ENCODE measurements around the gene RALBP1. TPM values are rescaled to one million over a fixed set of nuclear protein-coding genes. Genes with fewer than 3 reads are reported as not detected.

RALBP1 gene
- total RNA-seq, 1 experiment from 2014 or later, result 40.4 TPM

GRCh38 chr18:9433671-9434121 is 41.6 kb upstream of the RALBP1 start:
- H2AFZ ChIP-seq (ENCODE audit: low read length), result no peak overlapping the region
- no peak overlapping the region for H3K9ac ChIP-seq (ENCODE audit: low read length)

GRCh38 chr18:9434122-9434701 is 41.1 kb upstream of the RALBP1 start:
- Histone ChIP-seq H3K9ac (ENCODE audit: low read length) (no peak overlapping the region), H3K27ac (ENCODE audit: low read length) (no peak overlapping the region), H3K9me3 (ENCODE audit: low read length) (no peaks in the 10 kb centered on the region), H3K4me3 (ENCODE audit: low read length) (no peak overlapping the region), H3K9me2 (replicated peaks; ENCODE audit: insufficient read depth, low read length) (no peaks in the 10 kb centered on the region), H4K20me1 (ENCODE audit: insufficient read depth, low read depth, low read length) (no peaks in the 10 kb centered on the region), H3K4me1 (ENCODE audit: low read length) (no peaks in the 10 kb centered on the region), H3K27me3 (ENCODE audit: low read length) (no peaks in the 10 kb centered on the region), H3K79me2 (ENCODE audit: low read length) (no peaks in the 10 kb centered on the region), H3K36me3 (ENCODE audit: insufficient read depth, low read length) (no peaks in the 10 kb centered on the region), H2AFZ (ENCODE audit: low read length) (no peak overlapping the region), H3K4me2 (ENCODE audit: low read depth, low read length, poor library complexity, severe bottlenecking) (no peak overlapping the region)
- no peak for DNase-seq

More at GRCh38 chr18:9433671-9434121, 41.6 kb upstream of the RALBP1 start:
- H4K20me1 ChIP-seq (ENCODE audit: insufficient read depth, low read depth, low read length), result no peaks in the 10 kb centered on the region
- no peak overlapping the region for H3K27ac ChIP-seq (ENCODE audit: low read length)
- H3K9me3 ChIP-seq (ENCODE audit: low read length), result no peaks in the 10 kb centered on the region
- no peak for DNase-seq
- no peaks in the 10 kb centered on the region for H3K27me3 ChIP-seq (ENCODE audit: low read length)
- no peak overlapping the region for H3K4me3 ChIP-seq (ENCODE audit: low read length)
- H3K79me2 ChIP-seq (ENCODE audit: low read length), result no peaks in the 10 kb centered on the region
- H3K36me3 ChIP-seq (ENCODE audit: insufficient read depth, low read length), result no peaks in the 10 kb centered on the region
- no peak overlapping the region for H3K4me2 ChIP-seq (ENCODE audit: low read depth, low read length, poor library complexity, severe bottlenecking)
- no peaks in the 10 kb centered on the region for H3K9me2 ChIP-seq (replicated peaks; ENCODE audit: insufficient read depth, low read length)
- H3K4me1 ChIP-seq (ENCODE audit: low read length), result no peaks in the 10 kb centered on the region

- Histone ChIP-seq H3K4me3 (ENCODE audit: low read length) (no peak overlapping the region), H3K9me2 (replicated peaks; ENCODE audit: insufficient read depth, low read length) (no peaks in the 10 kb centered on the region), H4K20me1 (ENCODE audit: insufficient read depth, low read depth, low read length) (no peaks in the 10 kb centered on the region), H3K27me3 (ENCODE audit: low read length) (no peaks in the 10 kb centered on the region), H3K4me2 (ENCODE audit: low read depth, low read length, poor library complexity, severe bottlenecking) (no peak overlapping the region), H3K4me1 (ENCODE audit: low read length) (0 out of 2 replicates have a peak, but pooled peaks cover under 1% of the 10 kb centered on the region), H3K9me3 (ENCODE audit: low read length) (no peaks in the 10 kb centered on the region), H3K9ac (ENCODE audit: low read length) (no peak overlapping the region), H3K27ac (ENCODE audit: low read length) (no peak overlapping the region), H2AFZ (ENCODE audit: low read length) (no peak overlapping the region), H3K79me2 (ENCODE audit: low read length) (no peaks in the 10 kb centered on the region), H3K36me3 (ENCODE audit: insufficient read depth, low read length) (no peaks in the 10 kb centered on the region)
- no peak for DNase-seq
Measured at GRCh38 chr18:9435041-9435440, 40.3 kb upstream of the RALBP1 start.

DNA sequence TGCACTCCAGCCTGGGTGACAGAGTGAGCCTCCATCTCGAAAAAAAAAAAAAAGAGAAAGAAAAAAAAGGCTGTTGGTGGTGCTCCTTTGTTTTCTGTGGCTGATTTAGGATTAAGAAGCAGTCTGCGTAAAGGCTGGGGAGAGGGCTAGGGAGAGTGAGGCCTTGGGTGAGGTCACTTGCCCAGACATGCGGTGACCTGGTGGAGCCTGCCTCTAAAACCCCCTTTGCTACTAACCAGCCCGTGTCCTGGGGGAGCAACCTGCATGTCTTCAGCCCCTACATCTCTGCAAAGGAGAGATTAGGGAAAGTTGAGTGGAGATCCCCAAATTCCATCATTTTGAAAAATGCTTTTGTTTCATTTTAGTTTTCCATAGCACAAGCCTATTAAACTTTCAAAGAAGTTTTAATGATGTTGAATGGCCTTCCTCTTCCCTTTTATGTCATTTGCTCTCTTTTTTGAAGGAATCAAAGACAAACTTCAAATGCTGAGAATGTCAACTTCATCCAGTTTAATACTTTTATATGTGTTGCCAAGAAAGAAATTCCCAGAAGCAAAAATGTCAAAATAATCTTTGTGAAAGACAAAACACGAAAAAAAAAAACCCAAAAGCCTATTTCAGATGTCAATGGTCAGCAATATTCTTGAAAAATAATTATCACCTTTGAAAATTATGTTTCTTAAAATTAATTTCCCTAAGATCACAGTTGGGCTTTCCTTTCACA is 38.9 kb upstream of the RALBP1 start:
- no peaks in the 10 kb centered on the region for H3K79me2 ChIP-seq (ENCODE audit: low read length)
- no peak overlapping the region for H3K27ac ChIP-seq (ENCODE audit: low read length)
- H3K4me2 ChIP-seq (ENCODE audit: low read depth, low read length, poor library complexity, severe bottlenecking), result no peak overlapping the region

DNA sequence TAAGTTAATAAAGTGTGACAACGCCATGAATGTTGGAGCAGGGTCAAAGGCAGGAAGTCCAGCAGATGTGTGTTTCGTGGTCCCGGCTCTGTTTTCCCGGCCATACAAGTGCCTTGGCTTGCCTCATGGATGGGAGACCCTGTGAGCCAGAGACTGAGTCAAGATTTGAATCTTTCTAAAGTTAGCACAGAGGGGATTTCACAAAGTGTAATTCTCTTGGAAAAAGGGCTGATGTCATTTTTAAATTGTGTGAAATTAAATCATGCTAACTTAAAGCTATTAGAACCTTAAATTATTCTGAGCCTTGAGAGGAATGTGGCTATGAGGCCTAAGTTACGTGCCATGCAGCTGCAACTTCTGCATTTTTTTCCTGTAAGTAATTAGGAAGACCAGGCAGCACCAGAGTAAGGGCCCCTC is 38.3 kb upstream of the RALBP1 start:
- H3K27ac ChIP-seq (ENCODE audit: low read length), result no peak overlapping the region
- no peaks in the 10 kb centered on the region for H3K9me2 ChIP-seq (replicated peaks; ENCODE audit: insufficient read depth, low read length)
- no peaks in the 10 kb centered on the region for H3K9me3 ChIP-seq (ENCODE audit: low read length)
- H4K20me1 ChIP-seq (ENCODE audit: insufficient read depth, low read depth, low read length), result no peaks in the 10 kb centered on the region
- no peak for DNase-seq
- H2AFZ ChIP-seq (ENCODE audit: low read length), result no peak overlapping the region
- H3K9ac ChIP-seq (ENCODE audit: low read length), result no peak overlapping the region
- no peaks in the 10 kb centered on the region for H3K36me3 ChIP-seq (ENCODE audit: insufficient read depth, low read length)
- H3K4me3 ChIP-seq (ENCODE audit: low read length), result no peak overlapping the region
- peaks cover 19% of the 10 kb centered on the region for H3K4me1 ChIP-seq (ENCODE audit: low read length)
- H3K79me2 ChIP-seq (ENCODE audit: low read length), result no peaks in the 10 kb centered on the region
- no peaks in the 10 kb centered on the region for H3K27me3 ChIP-seq (ENCODE audit: low read length)
- no peak overlapping the region for H3K4me2 ChIP-seq (ENCODE audit: low read depth, low read length, poor library complexity, severe bottlenecking)

More for the DNA sequence above, 38.9 kb upstream of the RALBP1 start:
- Histone ChIP-seq H3K27me3 (ENCODE audit: low read length) (no peaks in the 10 kb centered on the region), H3K9me2 (replicated peaks; ENCODE audit: insufficient read depth, low read length) (no peaks in the 10 kb centered on the region), H3K36me3 (ENCODE audit: insufficient read depth, low read length) (no peaks in the 10 kb centered on the region), H4K20me1 (ENCODE audit: insufficient read depth, low read depth, low read length) (no peaks in the 10 kb centered on the region), H3K9me3 (ENCODE audit: low read length) (no peaks in the 10 kb centered on the region), H3K9ac (ENCODE audit: low read length) (no peak overlapping the region), H2AFZ (ENCODE audit: low read length) (no peak overlapping the region), H3K4me3 (ENCODE audit: low read length) (no peak overlapping the region), H3K4me1 (ENCODE audit: low read length) (peaks cover 14% of the 10 kb centered on the region)
- no peak for DNase-seq

GRCh38 chr18:9437672-9438071 is 37.6 kb upstream of the RALBP1 start:
- no peaks in the 10 kb centered on the region for H3K9me2 ChIP-seq (replicated peaks; ENCODE audit: insufficient read depth, low read length)
- H2AFZ ChIP-seq (ENCODE audit: low read length), result no peak overlapping the region
- H3K36me3 ChIP-seq (ENCODE audit: insufficient read depth, low read length), result no peaks in the 10 kb centered on the region
- H3K4me1 ChIP-seq (ENCODE audit: low read length), result peaks cover 19% of the 10 kb centered on the region
- no peak overlapping the region for H3K9ac ChIP-seq (ENCODE audit: low read length)
- H4K20me1 ChIP-seq (ENCODE audit: insufficient read depth, low read depth, low read length), result no peaks in the 10 kb centered on the region
- H3K79me2 ChIP-seq (ENCODE audit: low read length), result no peaks in the 10 kb centered on the region
- H3K4me3 ChIP-seq (ENCODE audit: low read length), result no peak overlapping the region
- H3K27ac ChIP-seq (ENCODE audit: low read length), result no peak overlapping the region
- H3K4me2 ChIP-seq (ENCODE audit: low read depth, low read length, poor library complexity, severe bottlenecking), result no peak overlapping the region
- no peak for DNase-seq
- H3K27me3 ChIP-seq (ENCODE audit: low read length), result no peaks in the 10 kb centered on the region
- no peaks in the 10 kb centered on the region for H3K9me3 ChIP-seq (ENCODE audit: low read length)

DNA sequence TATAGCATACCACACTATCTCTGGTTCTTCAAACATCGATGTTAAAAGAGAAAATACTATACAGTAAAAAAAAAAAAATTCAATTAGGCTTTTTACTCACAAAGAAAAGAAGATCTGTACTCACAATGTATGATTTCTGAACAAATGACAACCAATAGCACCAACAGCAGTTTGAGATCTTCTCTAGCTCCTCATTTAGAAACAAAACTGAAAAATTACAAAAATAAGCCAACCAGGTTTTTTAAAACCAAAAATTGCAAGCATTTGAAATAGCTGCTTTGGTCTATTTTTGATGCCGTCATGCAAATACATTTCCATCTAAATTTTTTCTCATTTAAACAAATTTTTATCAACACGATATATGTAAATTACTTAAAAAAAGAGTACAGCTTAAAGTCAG is 34.3 kb upstream of the RALBP1 start:
- Histone ChIP-seq H3K79me2 (ENCODE audit: low read length) (no peaks in the 10 kb centered on the region), H3K4me3 (ENCODE audit: low read length) (peak overlapping the region; percentile 25), H3K9me2 (replicated peaks; ENCODE audit: insufficient read depth, low read length) (no peaks in the 10 kb centered on the region), H3K9me3 (ENCODE audit: low read length) (no peaks in the 10 kb centered on the region), H3K4me1 (ENCODE audit: low read length) (peaks cover 19% of the 10 kb centered on the region), H3K4me2 (ENCODE audit: low read depth, low read length, poor library complexity, severe bottlenecking) (peak overlapping the region; percentile 52), H3K36me3 (ENCODE audit: insufficient read depth, low read length) (no peaks in the 10 kb centered on the region), H3K27ac (ENCODE audit: low read length) (no peak overlapping the region), H3K27me3 (ENCODE audit: low read length) (no peaks in the 10 kb centered on the region), H2AFZ (ENCODE audit: low read length) (0 out of 2 replicates have a peak overlapping the region, but pooled peaks have one; percentile 9), H4K20me1 (ENCODE audit: insufficient read depth, low read depth, low read length) (no peaks in the 10 kb centered on the region), H3K9ac (ENCODE audit: low read length) (no peak overlapping the region)
- peak; percentile 45 for DNase-seq

- DNase-seq, result no peak
- H3K9ac ChIP-seq (ENCODE audit: low read length), result no peak overlapping the region
- no peak overlapping the region for H3K4me2 ChIP-seq (ENCODE audit: low read depth, low read length, poor library complexity, severe bottlenecking)
- H3K4me1 ChIP-seq (ENCODE audit: low read length), result peaks cover 19% of the 10 kb centered on the region
- H3K79me2 ChIP-seq (ENCODE audit: low read length), result no peaks in the 10 kb centered on the region
- H4K20me1 ChIP-seq (ENCODE audit: insufficient read depth, low read depth, low read length), result no peaks in the 10 kb centered on the region
- no peaks in the 10 kb centered on the region for H3K9me2 ChIP-seq (replicated peaks; ENCODE audit: insufficient read depth, low read length)
- no peak overlapping the region for H2AFZ ChIP-seq (ENCODE audit: low read length)
- no peak overlapping the region for H3K4me3 ChIP-seq (ENCODE audit: low read length)
- peaks cover 7% of the 10 kb centered on the region; the same call in 1 of the 2 replicates for H3K9me3 ChIP-seq (ENCODE audit: low read length)
- no peaks in the 10 kb centered on the region for H3K36me3 ChIP-seq (ENCODE audit: insufficient read depth, low read length)
- H3K27ac ChIP-seq (ENCODE audit: low read length), result no peak overlapping the region
- H3K27me3 ChIP-seq (ENCODE audit: low read length), result no peaks in the 10 kb centered on the region
Measured at GRCh38 chr18:9444549-9444948, 30.8 kb upstream of the RALBP1 start.

Data from Karpas-422 (cell line).